MV-4-11 (cell line): Measurements from ENCODE around the gene CSF1.
A peak's percentile ranks its signal among the peaks of the same experiment; 100 is the strongest.
"Not testable (repeated sequence)": the region's sequence is repeated elsewhere in the genome, so short reads cannot be mapped to it uniquely, and the experiment has no call there.

Experiments used
- DNase-seq: peaks from one replicate; lab custom pipeline; 2025; lab: John Stamatoyannopoulos, UW

Gene CSF1

DNA sequence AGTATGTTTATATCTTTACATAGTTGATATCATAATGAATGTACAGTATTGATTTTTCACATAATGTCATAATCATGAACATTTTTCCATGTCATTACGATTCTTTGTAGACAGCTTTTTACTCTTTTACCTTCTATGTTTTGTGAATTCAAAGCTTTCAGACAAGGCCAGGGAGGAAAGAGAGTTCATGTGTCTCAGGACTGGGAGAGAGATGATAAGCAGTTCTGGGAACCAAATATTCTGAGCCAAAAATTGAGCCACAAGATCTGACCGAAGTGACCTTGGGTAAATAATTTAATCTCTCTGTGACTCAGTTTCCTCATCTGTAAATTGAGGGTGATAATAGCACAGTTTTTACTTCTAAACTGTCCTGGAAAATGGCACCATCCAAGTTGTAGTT is 31.8 kb downstream of the CSF1 start:
- no peak for DNase-seq

DNA sequence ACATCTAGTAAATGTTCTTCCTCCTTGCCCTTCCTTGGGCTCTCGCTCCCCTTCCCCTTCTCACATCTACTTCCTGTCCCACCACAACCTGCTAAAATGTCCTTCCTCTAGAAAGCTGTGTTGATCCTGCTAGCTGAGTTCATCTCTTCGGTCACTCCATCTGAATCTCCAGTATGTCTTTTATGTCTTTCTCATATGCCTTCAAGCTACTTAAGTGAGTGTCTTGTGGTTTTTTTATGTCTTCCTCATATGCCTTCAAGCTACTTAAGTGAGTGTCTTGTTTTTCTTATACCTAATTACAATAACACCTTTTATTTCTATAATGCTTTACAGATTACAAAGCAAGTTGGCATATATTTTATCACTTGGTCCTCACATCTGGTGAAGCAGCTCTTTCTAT is 33.9 kb downstream of the CSF1 start:
- peak; percentile 61 for DNase-seq

DNA sequence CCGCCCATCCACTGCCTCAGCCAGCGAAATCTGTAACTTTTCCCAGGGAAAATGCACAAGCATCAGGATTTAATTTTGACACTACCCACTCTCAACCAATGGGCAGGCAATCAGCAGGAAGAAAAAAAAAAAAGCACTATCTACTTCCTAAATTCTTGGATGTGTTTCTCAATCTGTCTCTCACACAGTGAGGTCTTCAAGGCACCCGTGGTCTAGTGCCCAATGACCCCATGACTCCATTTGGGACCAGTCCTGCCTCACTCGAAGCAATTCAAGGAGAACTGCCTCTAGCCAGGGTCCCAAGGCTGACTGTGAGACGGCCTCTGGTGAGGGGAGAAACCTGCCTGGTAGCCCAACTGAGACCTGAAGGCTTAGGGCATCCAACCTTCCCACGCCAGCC is 35.9 kb downstream of the CSF1 start:
- DNase-seq, result peak; percentile 59

DNA sequence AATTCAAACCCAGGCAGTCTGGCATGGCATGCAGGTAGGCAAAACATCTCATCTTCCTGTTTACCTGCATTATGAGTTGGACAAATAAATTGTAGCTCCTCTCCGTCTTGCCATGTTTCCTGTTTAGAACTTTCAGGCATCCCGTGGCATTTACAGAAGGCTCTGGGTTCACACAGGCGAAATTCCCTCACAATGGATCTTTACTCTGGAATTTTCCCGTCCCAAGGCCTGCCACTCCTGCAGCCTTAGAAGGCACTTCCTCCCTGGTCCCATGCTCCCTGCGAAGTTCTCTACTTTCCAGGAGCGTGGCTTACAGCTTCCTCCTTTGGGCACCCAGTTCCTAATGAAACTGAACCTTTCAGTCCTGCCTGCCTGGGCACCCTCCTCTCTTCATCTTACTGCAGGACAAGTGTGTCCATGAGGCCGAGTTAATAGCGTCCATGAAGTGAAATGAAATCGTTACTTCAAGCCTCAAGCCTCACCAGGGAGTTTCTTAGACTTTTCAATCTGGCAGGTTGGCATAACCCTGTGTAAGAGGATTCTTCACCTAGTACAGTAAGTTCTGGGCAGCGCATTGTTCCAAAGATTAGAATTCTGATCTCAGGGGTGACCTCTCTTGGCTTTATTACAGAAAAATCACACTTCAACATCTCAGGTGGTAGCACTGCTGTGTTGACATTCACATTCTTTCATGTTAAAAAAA is 37.1 kb downstream of the CSF1 start:
- DNase-seq, result peak; percentile 7

DNA sequence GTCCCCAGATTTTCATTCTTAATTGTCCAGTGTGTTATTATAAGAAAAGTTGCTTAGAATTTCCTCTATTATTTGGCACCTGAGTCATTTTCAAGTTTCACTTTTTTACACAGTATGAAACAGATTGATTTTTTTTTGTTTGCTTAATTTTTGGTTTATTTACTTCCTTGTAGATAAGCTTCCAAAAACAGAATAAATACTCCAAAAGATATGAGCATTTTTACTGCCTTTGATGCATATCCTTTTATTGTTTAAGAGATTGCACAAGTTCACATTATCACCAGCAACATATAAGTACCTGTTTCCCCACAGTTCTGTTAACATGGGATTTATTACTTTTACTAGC is 37.6 kb downstream of the CSF1 start:
- DNase-seq, result no peak

DNA sequence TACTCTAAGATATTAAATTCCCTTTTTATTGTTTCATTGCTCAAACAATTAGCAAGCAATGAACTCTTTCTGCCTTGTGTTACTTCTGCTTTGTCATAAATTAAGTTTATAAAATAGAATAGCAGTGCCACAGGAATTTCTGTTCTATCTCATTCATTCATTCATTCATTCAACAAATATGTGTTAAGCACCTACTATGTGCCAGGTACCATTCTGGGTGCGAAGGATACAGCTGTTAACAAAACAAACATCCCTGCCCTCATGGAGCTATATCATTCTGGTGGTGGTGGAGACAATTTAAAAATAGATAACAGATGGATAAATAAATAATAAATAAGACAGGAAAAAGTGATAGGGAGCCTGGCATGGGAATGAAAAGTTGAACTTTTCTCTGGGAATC is 39.4 kb downstream of the CSF1 start:
- DNase-seq, result no peak

DNA sequence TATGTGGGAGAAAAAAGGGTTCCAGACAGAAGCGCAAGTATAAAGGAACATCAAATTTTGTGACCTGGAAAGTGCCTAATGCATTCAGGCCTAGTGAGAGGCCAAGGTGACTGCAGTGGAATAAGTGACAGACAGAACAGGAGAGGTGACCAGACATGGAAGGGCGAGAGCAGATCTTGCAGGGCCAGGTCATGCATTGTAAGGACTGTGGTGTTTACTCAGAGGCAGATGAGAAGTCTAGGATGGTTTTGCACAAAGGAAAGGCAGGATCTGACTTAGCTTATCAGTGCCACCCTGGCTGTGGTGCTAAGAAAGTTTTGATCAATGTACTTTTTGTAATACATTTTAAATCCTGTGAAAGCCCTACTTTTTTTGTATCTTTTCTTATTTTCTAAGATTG is 39.9 kb downstream of the CSF1 start:
- no peak for DNase-seq

DNA sequence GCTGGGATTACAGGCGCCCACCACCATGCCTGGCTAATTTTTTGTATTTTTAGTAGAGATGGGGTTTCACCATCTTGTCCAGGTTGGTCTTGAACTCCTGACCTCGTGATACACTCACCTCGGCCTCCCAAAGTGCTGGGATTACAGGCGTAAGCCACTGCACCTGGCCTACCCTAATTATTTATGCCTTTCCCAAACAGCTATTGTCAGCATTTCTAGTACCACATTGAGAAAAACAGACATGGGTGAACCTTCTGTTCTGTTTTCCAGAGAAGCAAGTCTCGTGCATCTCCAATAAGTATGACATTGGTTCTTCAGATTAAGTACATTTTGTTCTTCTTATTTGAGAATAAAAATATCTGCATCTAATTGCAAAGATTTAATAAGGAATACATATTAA is 40.9 kb downstream of the CSF1 start:
- not testable (repeated sequence) for DNase-seq

DNA sequence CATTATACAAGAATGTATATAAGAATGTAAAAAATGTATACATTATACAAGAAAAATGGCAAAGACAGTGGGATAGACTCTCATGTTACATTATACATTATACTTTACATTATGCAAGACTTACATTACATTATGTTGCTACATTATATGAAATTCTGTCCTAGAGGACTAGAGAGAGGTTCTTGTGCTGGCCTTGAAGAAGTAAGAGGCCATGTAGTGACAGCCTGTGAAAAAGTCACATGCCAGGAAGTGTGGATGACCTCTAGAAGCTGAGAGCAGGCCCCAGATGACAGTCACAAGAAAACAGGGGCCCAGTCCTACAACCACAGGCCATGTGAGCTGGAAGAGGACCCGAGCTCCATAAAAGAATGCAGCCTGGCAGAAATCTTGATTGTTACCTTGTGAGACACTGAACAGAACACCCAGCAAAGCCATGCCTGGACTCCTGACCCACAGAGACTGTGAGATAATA is 43.4 kb downstream of the CSF1 start:
- no peak for DNase-seq

DNA sequence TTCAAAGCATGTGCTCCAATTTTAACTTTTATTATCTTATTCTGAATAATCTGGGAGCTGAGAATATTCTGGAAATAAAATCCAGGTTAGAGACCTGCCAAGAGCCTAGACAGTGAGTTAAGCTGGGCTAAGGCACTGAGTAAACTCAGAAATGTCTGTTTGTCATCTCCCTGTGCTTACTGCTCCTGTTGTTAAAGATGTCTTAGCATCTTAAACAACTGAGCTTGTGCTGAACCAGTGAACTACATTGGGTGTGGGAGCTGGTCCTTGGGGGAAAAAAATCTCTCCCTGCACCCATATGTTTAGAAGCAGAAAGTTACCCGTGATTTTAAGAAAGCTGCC is 49.0 kb downstream of the CSF1 start:
- no peak for DNase-seq

DNA sequence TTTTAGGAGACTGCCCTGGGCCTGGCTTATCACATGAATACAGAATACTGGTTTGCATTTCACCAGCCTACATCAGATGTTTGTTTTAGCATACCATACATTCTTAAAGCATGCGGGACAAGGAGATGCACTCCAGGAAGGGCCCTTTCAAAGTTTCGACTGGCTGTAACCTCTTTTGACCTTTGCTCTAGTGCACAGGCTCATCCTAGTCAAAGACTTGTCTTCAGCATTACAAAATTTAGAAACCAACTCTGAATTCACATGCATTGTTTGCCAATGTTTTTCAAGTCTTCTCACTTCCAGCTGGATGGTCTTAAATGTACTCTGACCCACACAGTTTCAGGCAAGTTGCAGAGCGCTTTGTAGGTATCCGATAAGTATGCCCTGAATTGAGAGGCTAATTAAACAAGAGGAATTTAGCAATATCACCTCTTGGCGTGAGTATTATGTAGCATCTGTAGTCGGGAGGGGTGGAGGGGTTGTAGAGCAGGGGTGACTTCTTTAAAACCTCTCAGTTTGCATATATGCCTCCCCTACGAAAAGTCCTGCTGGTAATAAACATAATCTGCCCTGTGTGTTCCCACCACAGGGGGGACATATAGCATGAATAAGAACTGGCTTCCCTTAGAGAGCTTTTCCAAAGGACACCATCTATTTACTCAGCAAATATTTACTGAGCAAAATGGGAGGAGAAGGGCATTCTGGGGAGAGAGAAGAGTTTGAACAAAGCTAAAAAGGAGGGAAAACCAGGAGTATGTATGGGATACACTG is 49.5 kb downstream of the CSF1 start:
- no peak for DNase-seq

DNA sequence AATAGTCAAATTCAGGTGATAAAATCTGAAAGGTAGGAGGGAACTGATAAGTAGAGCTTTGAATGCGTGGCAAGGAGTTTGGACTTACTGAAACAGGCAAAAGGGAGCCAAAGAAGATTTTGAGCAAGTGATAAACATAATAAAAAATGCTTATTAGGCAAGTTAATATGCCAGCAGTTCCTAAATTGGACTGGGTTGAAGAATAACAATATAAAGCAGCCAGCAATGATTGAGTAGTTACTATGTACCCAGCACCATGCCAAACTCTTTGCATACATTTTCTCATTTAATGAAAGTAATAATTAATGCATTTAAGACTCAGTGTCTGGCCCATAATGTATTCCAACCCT is 50.1 kb downstream of the CSF1 start:
- no peak for DNase-seq

DNA sequence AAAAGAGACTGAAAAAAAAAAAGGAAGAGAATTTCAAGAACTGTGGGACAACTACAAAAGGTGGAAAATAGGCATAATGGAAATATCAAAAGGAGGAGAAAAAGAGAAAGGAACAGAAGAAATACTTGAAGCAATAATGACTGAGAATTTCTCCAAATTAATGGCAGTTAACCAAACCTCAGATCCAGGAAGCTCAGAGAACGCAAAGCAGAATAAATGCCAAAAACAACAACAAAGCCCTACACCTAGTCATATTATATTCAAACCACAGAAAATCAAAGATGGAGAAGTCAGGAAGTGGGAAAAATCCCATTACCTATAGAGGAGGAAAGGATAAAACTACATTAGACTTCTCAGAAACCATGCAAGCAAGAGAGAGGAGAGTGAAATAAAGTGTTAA is 53.2 kb downstream of the CSF1 start:
- no peak for DNase-seq

DNA sequence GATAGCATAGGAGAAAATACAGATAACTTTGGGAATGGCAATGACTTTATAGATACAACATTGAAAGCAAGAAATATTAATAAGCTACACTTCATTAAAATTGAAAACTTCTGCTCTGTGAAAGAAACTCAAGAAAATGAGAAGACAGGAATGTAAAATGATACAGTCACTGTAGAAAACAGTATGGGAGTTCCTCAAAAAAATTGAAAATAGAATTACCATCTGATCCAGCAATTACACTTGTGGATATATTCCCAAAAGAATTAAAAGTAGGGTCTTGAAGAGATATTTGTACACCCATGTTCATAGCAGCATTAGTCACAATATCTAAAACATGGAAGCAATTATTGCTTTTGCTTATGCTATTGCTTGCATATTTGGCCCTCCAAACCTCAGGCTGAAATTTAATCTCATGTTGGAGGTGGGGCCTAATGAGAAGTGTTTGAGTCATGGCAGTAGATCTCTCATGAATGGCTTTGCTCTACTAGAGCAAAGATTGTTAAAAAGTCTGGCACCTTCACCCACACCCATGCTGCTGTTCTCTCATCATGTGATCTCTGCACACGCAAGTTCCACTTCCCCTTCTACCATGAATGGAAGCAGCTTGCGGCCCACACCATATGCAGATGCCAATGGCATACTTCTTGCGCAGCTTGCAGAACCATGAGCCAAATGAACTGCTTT is 58.6 kb downstream of the CSF1 start:
- DNase-seq, result peak; percentile 91

DNA sequence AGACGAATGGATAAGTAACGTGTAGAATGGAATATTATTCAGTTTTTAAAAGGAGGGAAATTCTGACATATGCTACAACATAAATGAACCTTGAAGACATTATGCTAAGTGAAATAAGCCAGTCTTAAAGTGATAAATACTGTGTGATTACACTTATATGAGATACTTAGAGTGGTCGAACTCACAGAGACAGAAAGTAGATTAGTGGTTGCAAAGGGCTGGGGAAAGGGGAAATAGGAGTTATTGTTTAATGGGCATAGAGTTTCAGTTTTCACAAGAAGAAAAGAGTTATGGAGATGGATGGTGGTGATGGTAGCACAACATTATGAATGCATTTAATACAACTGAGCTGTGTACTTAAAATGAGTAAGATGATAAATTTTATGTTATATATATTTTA is 59.3 kb downstream of the CSF1 start:
- peak; percentile 87 for DNase-seq

DNA sequence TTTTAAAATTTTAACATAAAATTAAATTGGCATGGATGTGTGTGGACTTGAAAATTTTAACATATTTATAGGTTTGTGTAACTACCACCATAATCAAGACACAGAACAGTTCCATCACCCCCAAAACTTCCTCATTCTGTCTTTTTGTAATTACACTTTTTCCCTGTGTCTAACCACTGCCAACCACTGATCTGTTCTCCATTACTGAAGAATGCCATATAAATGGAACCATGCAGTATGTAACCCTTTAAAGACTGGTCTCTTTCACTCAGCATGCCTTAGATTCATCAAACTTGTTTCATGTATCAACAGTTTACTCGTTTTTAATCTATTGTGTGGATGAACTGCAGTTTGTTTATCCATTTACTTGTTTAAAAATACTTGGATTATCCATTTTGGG is 60.9 kb downstream of the CSF1 start:
- DNase-seq, result peak; percentile 84

DNA sequence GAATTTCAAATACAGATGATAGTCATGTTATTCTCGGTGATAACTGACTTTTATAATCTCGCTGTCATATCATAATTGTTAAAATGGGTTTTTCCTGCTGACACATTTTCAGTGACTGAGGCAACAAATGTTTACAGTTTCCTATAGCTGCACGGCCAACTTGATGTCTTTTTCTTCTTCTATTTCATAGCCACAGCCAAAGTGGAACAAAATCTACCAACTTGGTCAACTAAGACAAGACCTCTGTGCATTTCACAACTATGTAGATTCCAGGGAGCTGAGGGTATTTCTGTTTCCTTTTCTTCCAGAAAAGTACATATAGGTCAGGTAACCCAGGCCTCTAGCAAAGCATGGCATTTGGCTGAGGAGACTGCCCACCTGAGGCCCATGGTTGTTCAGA is 63.5 kb downstream of the CSF1 start:
- no peak for DNase-seq

DNA sequence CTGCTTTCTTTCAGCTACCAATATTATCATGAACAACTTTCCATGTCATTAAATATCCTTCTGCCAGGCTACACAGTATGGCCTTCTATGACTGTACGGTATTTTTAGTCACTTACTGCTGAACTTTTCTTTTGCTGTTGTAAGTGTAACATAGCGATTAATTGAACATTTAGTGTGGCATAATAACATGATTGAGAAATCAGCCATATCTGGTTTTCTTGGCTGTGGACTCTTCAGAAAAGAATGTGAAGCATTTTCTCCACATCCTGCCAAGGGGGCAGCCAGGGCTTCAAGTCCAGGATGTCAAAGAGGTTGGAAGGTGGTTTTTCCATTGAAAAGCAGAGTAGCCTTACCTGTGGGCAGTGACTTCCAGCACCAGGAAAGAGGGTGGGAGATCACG is 65.1 kb downstream of the CSF1 start:
- DNase-seq, result peak; percentile 7

DNA sequence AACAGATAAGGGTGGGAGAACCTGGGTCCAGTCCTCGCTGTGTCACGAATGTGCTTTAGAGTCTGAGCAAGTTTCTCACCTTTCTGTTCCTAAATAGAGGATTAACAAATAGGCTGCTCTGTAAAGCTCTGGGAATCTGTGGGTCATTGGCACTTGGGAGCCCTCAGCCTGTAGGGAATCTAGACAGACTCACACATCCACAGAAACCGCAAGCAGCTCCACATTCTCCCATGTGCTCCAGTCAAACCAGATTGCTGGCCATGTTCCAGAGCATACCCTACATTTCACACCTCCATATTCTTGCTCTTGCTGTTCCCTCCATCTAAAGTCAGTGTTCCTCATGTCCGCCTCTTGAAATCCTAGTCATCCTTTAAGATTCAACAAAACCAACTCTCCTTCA is 66.1 kb downstream of the CSF1 start:
- DNase-seq, result no peak

DNA sequence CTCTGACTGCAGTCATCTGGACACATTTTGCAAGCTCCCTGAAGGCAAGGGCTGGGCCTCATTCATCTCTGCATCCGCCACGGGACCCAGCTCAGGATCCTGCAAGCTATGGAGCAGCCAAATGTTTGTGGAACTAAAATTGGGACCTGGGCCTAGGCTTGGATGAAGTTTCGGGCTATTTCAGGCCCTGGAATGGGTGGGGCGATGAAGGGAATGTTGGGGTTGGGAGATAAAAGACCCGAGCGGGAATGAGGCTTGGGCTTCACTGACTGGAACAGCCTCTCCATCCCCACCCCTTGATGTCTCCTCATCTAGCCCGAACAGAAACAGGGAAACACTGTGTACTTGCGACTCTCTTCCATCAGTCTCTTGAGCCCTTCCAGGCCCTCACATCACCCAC is 66.6 kb downstream of the CSF1 start:
- no peak for DNase-seq

DNA sequence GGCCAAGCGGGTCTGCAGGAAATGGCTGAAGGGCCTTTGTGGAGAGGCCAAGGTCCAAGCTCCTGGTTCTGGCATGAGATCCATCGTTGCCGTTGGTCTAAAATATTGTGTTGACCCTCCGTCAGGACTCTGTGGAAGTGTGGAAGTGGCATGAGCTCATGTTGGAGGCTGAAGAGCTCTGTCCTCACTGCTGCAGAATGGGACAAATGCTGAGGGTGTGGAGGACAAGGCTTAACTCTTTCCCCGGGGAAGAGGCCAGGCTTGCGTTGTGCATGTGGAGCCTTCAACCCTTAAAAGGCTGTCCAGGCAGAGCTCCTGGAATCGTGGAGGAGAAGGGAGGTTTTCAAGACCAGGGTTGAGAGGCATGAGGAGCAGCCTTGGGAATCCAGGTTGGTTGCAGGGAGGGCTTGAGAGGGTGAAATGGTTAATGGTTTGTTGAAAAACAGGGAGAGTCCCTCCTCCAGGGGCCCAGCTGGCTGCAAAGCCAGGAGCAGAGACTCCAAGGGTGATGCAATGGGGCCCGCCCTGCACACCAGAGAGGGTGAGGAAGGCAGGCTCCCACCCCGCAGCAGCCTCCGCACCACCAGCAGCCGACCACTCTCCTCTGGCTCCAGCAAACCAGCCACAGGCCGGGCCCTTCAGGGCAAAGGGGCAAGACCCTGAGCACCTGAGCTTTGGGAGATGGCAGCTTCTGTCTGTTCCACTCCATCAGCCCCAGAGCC is 67.2 kb downstream of the CSF1 start:
- DNase-seq, result peak; percentile 2

DNA sequence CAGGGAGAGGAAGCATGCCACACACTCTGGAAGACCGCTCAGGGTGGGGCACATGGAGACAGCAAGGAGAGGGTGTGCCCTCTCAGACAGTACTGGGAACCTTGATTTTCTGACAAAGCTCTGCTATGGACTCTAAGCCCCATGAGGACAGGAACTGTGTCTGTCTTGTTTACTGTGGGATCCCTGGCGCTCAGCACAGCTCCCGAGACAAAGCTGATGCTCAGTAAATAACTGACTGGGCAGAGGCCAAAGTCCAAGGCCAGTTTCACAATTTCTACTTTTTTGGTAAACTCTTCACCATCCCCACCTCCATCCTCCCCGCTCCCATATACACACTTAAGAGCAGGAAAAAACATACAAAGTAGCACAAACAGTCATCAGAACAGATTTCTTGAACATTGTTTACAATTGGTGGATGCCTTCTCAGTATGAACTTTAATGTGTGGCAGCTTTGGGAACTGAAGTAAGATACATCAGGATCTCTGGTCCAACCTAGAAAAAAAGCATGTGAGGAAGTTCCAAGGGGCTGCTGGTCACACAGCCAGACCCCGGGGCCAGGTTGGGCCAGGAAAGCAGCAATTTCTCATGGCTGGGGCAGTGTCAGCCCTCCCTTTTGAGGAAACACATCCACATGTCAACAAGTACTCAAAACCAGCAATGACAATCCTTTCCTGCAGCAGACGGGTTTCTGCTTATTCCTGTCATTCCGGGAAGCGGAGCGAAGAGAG is 68.3 kb downstream of the CSF1 start:
- no peak for DNase-seq
